HEK293T (cell line): ENCODE data around the gene PAX8.

ENCODE experiments used
- ARNT ChIP-seq: fragments of 450-650 bp; IDR thresholded peaks from 2 replicates; pipeline ENCODE4 v1.6.1; 2017; ENCODE audit warnings: mild to moderate bottlenecking
- FOXA1 ChIP-seq: fragments of 450-650 bp; IDR thresholded peaks from 2 replicates; pipeline ENCODE4 v1.6.1; 2016; ENCODE audit warnings: mild to moderate bottlenecking
- FOXK2 ChIP-seq: fragments of 450-650 bp; IDR thresholded peaks from 2 replicates; pipeline ENCODE4 v1.6.1; 2016; ENCODE audit warnings: mild to moderate bottlenecking
- HDGF ChIP-seq: fragments of 450-650 bp; IDR thresholded peaks from 2 replicates; pipeline ENCODE4 v1.6.1; 2017; ENCODE audit warnings: antibody characterized with exemption, borderline replicate concordance
- SP1 ChIP-seq: fragments of 450-650 bp; IDR thresholded peaks from 2 replicates; pipeline ENCODE4 v1.6.1; 2017
- SUZ12 ChIP-seq: fragments of 450-650 bp; IDR thresholded peaks from 2 replicates; pipeline ENCODE4 v1.6.1; 2016; ENCODE audit warnings: mild to moderate bottlenecking
- TARDBP ChIP-seq: fragments of 450-650 bp; IDR thresholded peaks from 2 replicates; pipeline ENCODE4 v1.6.1; 2016
- ZNF384 ChIP-seq: fragments of 450-650 bp; IDR thresholded peaks from 2 replicates; pipeline ENCODE4 v1.6.1; 2016

- TF ChIP-seq FOXA1, result no peak
- TF ChIP-seq TARDBP, result no peak
- TF ChIP-seq ZNF384, result no peak
- TF ChIP-seq SUZ12, result no peak
- no peak for TF ChIP-seq HDGF
- no peak for TF ChIP-seq SP1
- TF ChIP-seq FOXK2, result no peak
- TF ChIP-seq ARNT, result no peak
Measured at GRCh38 chr2:113274432-113274831, 4.3 kb downstream of the PAX8 start.
